Epithelial cell of proximal tubule (primary cell): ENCODE data around the gene ALDH3A1. TPM values are rescaled to one million over a fixed set of nuclear protein-coding genes. Genes with fewer than 3 reads are reported as not detected.

Experiments used
- DNase-seq: peaks from one replicate; pipeline ENCODE4 v3.0.0-alpha.2; 2011; ENCODE audit warnings: low read depth
- H3K4me3 ChIP-seq: 2 replicates; pipeline ENCODE4 v1.5.1; 2011; ENCODE audit warnings: low read depth, mild to moderate bottlenecking, low read length
- total RNA-seq: library from RNA; depleted of rRNA; stranded (reverse); fragments of >200 nt; gene quantifications from 2 replicates; pipeline ENCODE4 v1.2.3, GENCODE V29; 2015
- TF ChIP-seq, protein P1 (sequence below): conservative IDR thresholded peaks from 2 replicates; pipeline ENCODE4 v1.5.1; 2012; ENCODE audit warnings: low read depth, mild to moderate bottlenecking, low read length

The ALDH3A1 gene
- total RNA-seq, 1 donor from 2014 or later: 3.3 TPM

GRCh38 chr17:19752216-19753050 is 4.3 kb upstream of the ALDH3A1 start:
- TF ChIP-seq, protein P1, sequence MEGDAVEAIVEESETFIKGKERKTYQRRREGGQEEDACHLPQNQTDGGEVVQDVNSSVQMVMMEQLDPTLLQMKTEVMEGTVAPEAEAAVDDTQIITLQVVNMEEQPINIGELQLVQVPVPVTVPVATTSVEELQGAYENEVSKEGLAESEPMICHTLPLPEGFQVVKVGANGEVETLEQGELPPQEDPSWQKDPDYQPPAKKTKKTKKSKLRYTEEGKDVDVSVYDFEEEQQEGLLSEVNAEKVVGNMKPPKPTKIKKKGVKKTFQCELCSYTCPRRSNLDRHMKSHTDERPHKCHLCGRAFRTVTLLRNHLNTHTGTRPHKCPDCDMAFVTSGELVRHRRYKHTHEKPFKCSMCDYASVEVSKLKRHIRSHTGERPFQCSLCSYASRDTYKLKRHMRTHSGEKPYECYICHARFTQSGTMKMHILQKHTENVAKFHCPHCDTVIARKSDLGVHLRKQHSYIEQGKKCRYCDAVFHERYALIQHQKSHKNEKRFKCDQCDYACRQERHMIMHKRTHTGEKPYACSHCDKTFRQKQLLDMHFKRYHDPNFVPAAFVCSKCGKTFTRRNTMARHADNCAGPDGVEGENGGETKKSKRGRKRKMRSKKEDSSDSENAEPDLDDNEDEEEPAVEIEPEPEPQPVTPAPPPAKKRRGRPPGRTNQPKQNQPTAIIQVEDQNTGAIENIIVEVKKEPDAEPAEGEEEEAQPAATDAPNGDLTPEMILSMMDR: no peak
- DNase-seq: no peak
- no peak overlapping the region for H3K4me3 ChIP-seq

DNA sequence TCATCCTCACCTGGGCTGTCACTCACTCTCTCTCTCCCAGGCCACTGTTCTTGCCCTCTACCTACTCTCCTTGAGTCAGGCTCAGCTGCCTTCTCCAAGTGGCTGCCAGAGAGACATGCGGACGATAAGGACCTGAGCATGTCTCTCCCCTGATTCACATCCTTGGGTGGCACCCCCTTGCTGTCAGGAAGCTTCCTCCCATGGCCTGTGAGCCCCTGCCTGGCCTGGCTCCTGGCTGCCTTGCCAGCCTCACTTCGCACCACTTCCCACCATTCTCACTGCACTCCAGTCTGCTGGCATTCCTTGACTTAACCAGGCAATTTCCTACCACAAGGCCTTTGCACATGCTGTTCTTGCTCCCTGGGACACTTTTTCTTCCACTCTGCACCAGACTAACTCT is 2.7 kb upstream of the ALDH3A1 start:
- no peak overlapping the region for H3K4me3 ChIP-seq
- TF ChIP-seq, protein P1: no peak
- no peak for DNase-seq

GRCh38 chr17:19750020-19750572 is 2.0 kb upstream of the ALDH3A1 start:
- TF ChIP-seq, protein P1: no peak
- no peak for DNase-seq
- H3K4me3 ChIP-seq: no peak overlapping the region

GRCh38 chr17:19748807-19749193 is 702 bp upstream of the ALDH3A1 start:
- TF ChIP-seq, protein P1: no peak

GRCh38 chr17:19747159-19747719 is 859 bp downstream of the ALDH3A1 start:
- DNase-seq: no peak
- TF ChIP-seq, protein P1: no peak
- H3K4me3 ChIP-seq: no peak overlapping the region

More at GRCh38 chr17:19748807-19749193, 702 bp upstream of the ALDH3A1 start:
- H3K4me3 ChIP-seq: no peak overlapping the region
- no peak for DNase-seq

- no peak overlapping the region for H3K4me3 ChIP-seq
- TF ChIP-seq, protein P1: no peak
- no peak for DNase-seq
These were observed 1.6 kb downstream of the ALDH3A1 start for GRCh38 chr17:19746517-19746916.
